GM23248 (cell line): ENCODE results near the gene ZNF81.

Experiments used
- EZH2 ChIP-seq: fragments of 200-600 bp; sonication (generic); IDR thresholded peaks from 2 replicates; pipeline ENCODE4 v1.6.1; 2018; ENCODE audit warnings: antibody characterized with exemption, mild to moderate bottlenecking; ENCODE audit not compliant: insufficient read depth, poor library complexity, severe bottlenecking
- EZH2phosphoT487 ChIP-seq: fragments of 200-600 bp; sonication (generic); IDR thresholded peaks from 2 replicates; pipeline ENCODE4 v1.6.1; 2018; ENCODE audit warnings: antibody characterized with exemption, moderate library complexity, mild to moderate bottlenecking, low read depth; ENCODE audit not compliant: insufficient read depth

- no peak for TF ChIP-seq EZH2phosphoT487
- no peak for TF ChIP-seq EZH2
Observed at GRCh38 chrX:47838361-47838760, 1.7 kb downstream of the ZNF81 start.
